ENCODE results near the gene PSD2. TPM values are rescaled to one million over a fixed set of nuclear protein-coding genes. Genes with fewer than 3 reads are reported as not detected.
A peak's percentile ranks its signal among the peaks of the same experiment; 100 is the strongest.

The PSD2 gene
- total RNA-seq, 4 donors from 2014 or later: 0.10 TPM; not detected in 3

- Histone ChIP-seq H3K4me3 (no peak overlapping the region), H3K27ac (no peak overlapping the region), H3K27me3 (no peaks in the 10 kb centered on the region), H3K36me3 (no peaks in the 10 kb centered on the region), H3K4me1 (no peaks in the 10 kb centered on the region), H3K9me3 (no peaks in the 10 kb centered on the region)
- ATAC-seq (no peak), DNase-seq (no peak)
- in situ Hi-C loops (cut with MboI; ENCODE audit: low sequenced_read_pairs in 4 of 4): loop anchor here in 1 of 4 donors (10.0 kb wide), 1 partner anchor 51 kb away; no protein-coding TSS in a partner anchor
- no peak for TF ChIP-seq POLR2A (IDR thresholded peaks at IDR 0.05)
- no peak for TF ChIP-seq CTCF (IDR thresholded peaks at IDR 0.05 in 4 of 5, conservative IDR thresholded peaks at IDR 0.05 in 1 of 5)
- intact Hi-C loops (cut with DNase I; ENCODE audit: low total_unique reads): no loop called here
These were observed 40.0 kb downstream of the PSD2 start for GRCh38 chr5:139835656-139836055.

- H3K4me1 ChIP-seq: no peaks in the 10 kb centered on the region
- DNase-seq (peak in 1 of 2 donors; percentile 3), ATAC-seq (no peak)
- no peaks in the 10 kb centered on the region for H3K9me3 ChIP-seq
- TF ChIP-seq CTCF (IDR thresholded peaks at IDR 0.05 in 4 of 5, conservative IDR thresholded peaks at IDR 0.05 in 1 of 5) (no peak), POLR2A (IDR thresholded peaks at IDR 0.05) (no peak)
- in situ Hi-C loops (cut with MboI; ENCODE audit: low sequenced_read_pairs in 4 of 4): loop anchor here in 1 of 4 donors (10.0 kb wide), 1 partner anchor 52 kb away; no protein-coding TSS in a partner anchor
- H3K27ac ChIP-seq: no peak overlapping the region
- no peaks in the 10 kb centered on the region for H3K27me3 ChIP-seq
- intact Hi-C loops (cut with DNase I; ENCODE audit: low total_unique reads): no loop called here
- no peak overlapping the region for H3K4me3 ChIP-seq
- no peaks in the 10 kb centered on the region for H3K36me3 ChIP-seq
These were observed 41.0 kb downstream of the PSD2 start for GRCh38 chr5:139836469-139837208.

DNA sequence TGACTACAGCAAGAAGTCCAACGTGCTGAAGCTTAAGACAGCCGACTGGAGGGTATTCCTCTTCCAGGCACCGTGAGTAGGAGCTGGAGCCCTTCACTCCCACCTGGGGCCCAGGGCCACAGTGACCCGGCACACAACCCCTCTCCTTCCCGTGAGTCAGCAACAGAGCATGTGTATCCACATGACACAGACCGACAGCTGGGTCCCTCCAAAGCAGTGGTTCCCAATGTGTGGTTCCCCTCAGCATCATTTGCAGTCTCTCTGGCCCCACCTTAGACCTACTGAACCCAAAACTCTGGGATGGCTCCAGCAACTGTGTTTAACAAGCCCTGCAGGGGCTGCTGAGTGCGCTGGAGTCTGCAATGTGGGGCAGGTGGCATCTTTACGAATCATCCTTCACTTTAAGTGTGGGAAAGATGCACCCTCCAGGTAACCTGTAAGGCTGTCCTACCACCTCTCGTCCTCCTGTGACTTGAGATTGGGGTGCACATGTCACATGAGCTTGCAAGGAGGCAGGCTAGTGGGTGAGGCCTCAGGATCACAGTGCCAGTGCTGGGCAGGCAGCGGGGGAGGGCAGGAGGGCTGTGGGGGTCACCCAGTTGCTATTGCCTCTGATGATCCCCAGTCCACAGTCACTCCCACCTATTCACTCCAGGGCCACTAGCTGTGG lies 42.2 kb downstream of the PSD2 start:
- TF ChIP-seq CTCF (IDR thresholded peaks at IDR 0.05 in 4 of 5, conservative IDR thresholded peaks at IDR 0.05 in 1 of 5): no peak
- no peak for TF ChIP-seq POLR2A (IDR thresholded peaks at IDR 0.05)
- Histone ChIP-seq H3K36me3 (no peaks in the 10 kb centered on the region), H3K4me3 (no peak overlapping the region), H3K4me1 (no peaks in the 10 kb centered on the region), H3K9me3 (no peaks in the 10 kb centered on the region), H3K27ac (no peak overlapping the region), H3K27me3 (no peaks in the 10 kb centered on the region)
- ATAC-seq: no peak
- in situ Hi-C loops (cut with MboI; ENCODE audit: low sequenced_read_pairs in 4 of 4) (loop anchor here in 1 of 4 donors (10.0 kb wide), 1 partner anchor 53 kb away; no protein-coding TSS in a partner anchor), intact Hi-C loops (cut with DNase I; ENCODE audit: low total_unique reads) (no loop called here)
- DNase-seq: peak in 1 of 2 donors; percentile 11

DNA sequence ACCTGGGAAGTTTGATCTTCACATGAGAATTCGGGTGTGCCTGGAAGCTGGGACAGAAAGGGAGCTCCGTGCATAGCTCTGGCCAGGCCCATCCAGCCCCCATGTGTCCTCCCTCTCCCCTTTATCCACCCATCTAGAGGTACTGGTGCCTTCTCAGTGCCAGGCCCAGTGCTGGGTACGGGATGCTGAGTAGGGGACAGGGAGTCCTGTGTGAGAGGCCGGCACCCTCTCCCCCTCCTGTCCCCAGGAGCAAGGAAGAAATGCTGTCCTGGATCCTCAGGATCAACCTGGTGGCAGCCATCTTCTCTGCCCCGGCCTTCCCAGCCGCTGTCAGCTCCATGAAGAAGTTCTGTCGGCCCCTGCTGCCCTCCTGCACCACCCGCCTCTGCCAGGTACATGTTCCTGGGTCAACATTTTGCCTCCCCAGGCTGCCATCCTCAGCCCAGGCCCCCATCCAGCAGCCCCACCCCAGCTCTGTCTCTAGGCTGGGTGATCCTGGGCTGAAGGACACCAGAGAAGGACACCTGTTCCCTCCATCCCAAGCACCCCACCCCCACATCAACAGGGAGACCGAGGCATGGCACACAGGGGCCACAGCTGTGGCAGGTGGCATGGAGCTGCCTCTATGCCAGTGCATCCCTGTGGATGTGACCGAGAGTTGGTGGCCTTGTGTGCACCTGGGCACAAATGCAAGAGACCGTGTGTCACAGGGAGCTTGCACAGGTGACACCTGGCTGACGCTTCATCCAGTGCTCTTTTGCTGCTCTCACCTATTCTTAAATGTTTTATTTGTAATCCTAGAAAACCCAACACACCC lies 43.0 kb downstream of the PSD2 start:
- H3K4me1 ChIP-seq: no peaks in the 10 kb centered on the region
- H3K36me3 ChIP-seq: no peaks in the 10 kb centered on the region
- in situ Hi-C loops (cut with MboI; ENCODE audit: low sequenced_read_pairs in 4 of 4) (loop anchor here in 1 of 4 donors (10.0 kb wide), 1 partner anchor 54 kb away; no protein-coding TSS in a partner anchor), intact Hi-C loops (cut with DNase I; ENCODE audit: low total_unique reads) (no loop called here)
- TF ChIP-seq POLR2A (IDR thresholded peaks at IDR 0.05) (no peak), CTCF (IDR thresholded peaks at IDR 0.05 in 4 of 5, conservative IDR thresholded peaks at IDR 0.05 in 1 of 5) (no peak)
- no peak overlapping the region for H3K4me3 ChIP-seq
- no peaks in the 10 kb centered on the region for H3K9me3 ChIP-seq
- no peak for DNase-seq
- no peak for ATAC-seq
- no peaks in the 10 kb centered on the region for H3K27me3 ChIP-seq
- H3K27ac ChIP-seq: no peak overlapping the region

Measured in gastrocnemius medialis (tissue), 4 donors.